Activated naive CD4-positive, alpha-beta T cell treated with anti-CD3 and anti-CD28 coated beads for 36 hours (primary cell): ENCODE data around the gene SHBG. TPM values are rescaled to one million over a fixed set of nuclear protein-coding genes. Genes with fewer than 3 reads are reported as not detected.
A peak's percentile ranks its signal among the peaks of the same experiment; 100 is the strongest.

Source experiments
- CTCF ChIA-PET: fragments of 350-600 bp; sonication (Branson Sonifier 250); formaldehyde crosslinking; loops from one replicate; lab custom pipeline; 2021; ENCODE audit warnings: antibody characterized with exemption; lab: Charles Lee
- DNase-seq: peaks from one replicate; pipeline ENCODE4 v3.0.0-alpha.2; 2020
- H3K27ac Mint-ChIP-seq: one replicate; pipeline ENCODE4 v1.8.0; 2021; ENCODE audit warnings: mild to moderate bottlenecking, mixed read lengths
- H3K27me3 Mint-ChIP-seq: one replicate; pipeline ENCODE4 v1.8.0; 2021; ENCODE audit warnings: low read depth, mixed read lengths
- H3K36me3 Mint-ChIP-seq: one replicate; pipeline ENCODE4 v1.8.0; 2021; ENCODE audit warnings: low read depth, mixed read lengths
- H3K4me1 Mint-ChIP-seq: one replicate; pipeline ENCODE4 v1.8.0; 2021; ENCODE audit warnings: low read depth, mixed read lengths
- H3K4me3 Mint-ChIP-seq: one replicate; pipeline ENCODE4 v1.8.0; 2021; ENCODE audit warnings: mild to moderate bottlenecking, moderate library complexity, mixed read lengths
- H3K9me3 Mint-ChIP-seq: one replicate; pipeline ENCODE4 v1.8.0; 2021; ENCODE audit warnings: mixed read lengths
- intact Hi-C: fragments of 100-400 bp; cut with micrococcal nuclease; formaldehyde crosslinking; loops from one replicate; pipeline ENCODE4 v1.15.1; 2023
- total RNA-seq, 2 experiments: library from RNA; stranded (reverse); gene quantifications; one replicate each; pipeline ENCODE4 v1.2.3, GENCODE V29; 2021

SHBG gene
- total RNA-seq: not detected

- peaks cover 1% of the 10 kb centered on the region for H3K36me3 Mint-ChIP-seq
- CTCF ChIA-PET: interaction anchor here (1.1 to 5.6 kb wide), 7 partner anchors 9 to 275 kb away, joined by 3 to 56 read pairs (median 5); partner anchors contain the start of genes ATP1B2, FXR2, TP53 and WRAP53
- intact Hi-C loops: no loop called here
These were observed at the start of gene SHBG for GRCh38 chr17:7629939-7630571. Gene SHBG (plus strand): TSS chr17:7630135. CDS start chr17:7630173, 38 bp downstream.

GRCh38 chr17:7580604-7581575 is 49.0 kb upstream of the SHBG start:
- no peaks in the 10 kb centered on the region for H3K9me3 Mint-ChIP-seq
- peak overlapping the region; percentile 5 for H3K4me3 Mint-ChIP-seq
- intact Hi-C loops: no loop called here
- H3K4me1 Mint-ChIP-seq: peaks cover 80% of the 10 kb centered on the region
- no peaks in the 10 kb centered on the region for H3K27me3 Mint-ChIP-seq
- H3K27ac Mint-ChIP-seq: peak overlapping the region; percentile 75
- no peak for DNase-seq
- CTCF ChIA-PET: interaction anchor here (1.7 to 2.2 kb wide), 2 partner anchors 20 to 106 kb away, joined by 5 to 8 read pairs; partner anchors contain the start of genes SENP3 and TP53
- H3K36me3 Mint-ChIP-seq: peaks cover 43% of the 10 kb centered on the region

More at GRCh38 chr17:7629939-7630571, at the start of gene SHBG:
- H3K4me1 Mint-ChIP-seq: peaks cover 7% of the 10 kb centered on the region
- no peaks in the 10 kb centered on the region for H3K27me3 Mint-ChIP-seq
- H3K9me3 Mint-ChIP-seq: no peaks in the 10 kb centered on the region
- no peak within 1 kb of the TSS for H3K4me3 Mint-ChIP-seq
- H3K27ac Mint-ChIP-seq: no peak within 1 kb of the TSS
- no peak for DNase-seq

GRCh38 chr17:7582396-7583252 is 47.3 kb upstream of the SHBG start:
- DNase-seq: no peak
- H3K36me3 Mint-ChIP-seq: peaks cover 26% of the 10 kb centered on the region

DNA sequence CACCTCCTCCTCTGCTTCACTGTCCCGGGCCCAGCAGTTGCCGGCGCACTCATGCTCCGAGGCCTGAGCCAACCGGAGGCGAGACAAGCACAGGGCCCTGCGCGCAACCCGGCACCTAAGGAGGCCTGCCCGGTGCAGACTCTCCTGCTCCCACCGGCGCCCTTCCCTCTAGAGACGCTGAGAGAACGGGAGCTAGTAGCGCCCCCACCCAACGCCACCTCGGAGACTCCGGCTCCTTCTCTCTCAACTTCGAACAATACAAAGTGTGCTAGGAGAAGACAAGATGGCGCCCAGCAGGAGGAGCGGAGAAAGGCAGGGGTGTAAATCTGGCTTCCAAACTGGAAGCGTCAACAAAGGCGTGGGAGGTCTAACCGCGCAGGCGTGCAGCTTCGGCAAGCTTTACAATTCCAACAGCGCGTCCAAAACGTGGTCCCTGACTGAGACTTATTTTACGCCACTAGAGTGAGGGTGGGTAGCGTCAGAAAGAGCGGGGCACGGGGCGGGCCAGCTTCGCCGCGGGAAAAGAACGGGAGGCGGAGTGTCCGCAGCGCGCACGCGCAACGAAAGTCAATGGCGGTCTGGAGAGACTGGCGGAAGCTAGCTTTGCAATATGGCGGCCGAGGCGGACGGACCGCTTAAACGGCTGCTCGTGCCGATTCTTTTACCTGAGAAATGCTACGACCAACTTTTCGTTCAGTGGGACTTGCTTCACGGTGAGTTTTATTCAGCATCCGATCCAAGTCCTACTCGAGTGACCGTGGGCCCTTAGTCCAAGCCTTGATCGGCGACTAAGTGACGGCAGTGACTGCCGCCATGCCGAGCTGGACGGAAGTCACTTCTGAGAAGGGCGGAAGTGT is 46.5 kb upstream of the SHBG start, which contains the start of gene MPDU1:
MPDU1 (plus strand) TSS at position 600 of the 857 bp plus-strand sequence; CDS start at position 611, 11 bp downstream.
- Mint-ChIP-seq H3K4me3 (peak within 1 kb of the TSS; percentile 95), H3K9me3 (no peaks in the 10 kb centered on the region), H3K36me3 (peaks cover 22% of the 10 kb centered on the region), H3K27me3 (no peaks in the 10 kb centered on the region), H3K4me1 (peaks cover 58% of the 10 kb centered on the region), H3K27ac (peak within 1 kb of the TSS; percentile 100)
- DNase-seq: peak; percentile 96
- intact Hi-C loops: loop anchor here (1.0 to 2.0 kb wide), 8 partner anchors 11 to 304 kb away; partner anchors contain the start of genes SENP3, TMEM256 and TP53
- CTCF ChIA-PET: interaction anchor here (0.6 to 2.8 kb wide), 4 partner anchors 23 to 187 kb away, joined by 3 to 13 read pairs (median 10); partner anchors contain the start of genes FXR2, SENP3, TP53 and WRAP53

More at GRCh38 chr17:7582396-7583252, 47.3 kb upstream of the SHBG start:
- no peaks in the 10 kb centered on the region for H3K9me3 Mint-ChIP-seq
- no peaks in the 10 kb centered on the region for H3K27me3 Mint-ChIP-seq
- H3K4me3 Mint-ChIP-seq: peak overlapping the region; percentile 95
- CTCF ChIA-PET: interaction anchor here (0.7 to 2.6 kb wide), 3 partner anchors 22 to 105 kb away, joined by 3 to 13 read pairs (median 12); partner anchors contain the start of genes SENP3, TP53 and WRAP53
- H3K4me1 Mint-ChIP-seq: peaks cover 66% of the 10 kb centered on the region
- intact Hi-C loops: loop anchor here (1.0 to 2.0 kb wide), 6 partner anchors 10 to 260 kb away; partner anchors contain the start of genes SENP3, TMEM256 and TP53
- peak overlapping the region; percentile 100 for H3K27ac Mint-ChIP-seq

DNA sequence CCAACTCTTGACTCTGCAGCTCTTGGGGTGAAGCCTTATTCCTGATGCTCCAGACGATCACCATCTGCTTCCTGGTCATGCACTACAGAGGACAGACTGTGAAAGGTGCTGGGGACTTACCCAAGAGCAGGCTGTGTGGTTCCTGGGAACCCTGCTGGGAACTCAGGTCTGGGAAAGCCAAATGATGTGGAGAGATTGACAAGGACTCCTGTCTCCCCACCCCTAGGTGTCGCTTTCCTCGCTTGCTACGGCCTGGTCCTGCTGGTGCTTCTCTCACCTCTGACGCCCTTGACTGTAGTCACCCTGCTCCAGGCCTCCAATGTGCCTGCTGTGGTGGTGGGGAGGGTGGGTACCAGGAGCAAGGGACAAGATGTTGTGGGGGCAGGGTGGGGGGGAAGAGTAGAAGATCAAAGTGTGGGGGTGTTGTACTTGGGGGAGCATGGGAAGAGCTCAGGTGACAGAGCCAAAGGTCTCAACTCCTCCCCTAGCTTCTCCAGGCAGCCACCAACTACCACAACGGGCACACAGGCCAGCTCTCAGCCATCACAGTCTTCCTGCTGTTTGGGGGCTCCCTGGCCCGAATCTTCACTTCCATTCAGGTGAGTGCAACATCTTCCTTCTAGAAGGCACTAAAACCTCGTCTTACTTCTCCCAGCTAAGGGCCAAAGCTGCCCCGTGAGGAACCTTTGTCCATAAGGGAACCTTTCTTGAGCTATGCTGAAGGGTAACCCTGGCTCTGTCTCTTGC is 43.1 kb upstream of the SHBG start:
- Mint-ChIP-seq H3K4me1 (peaks cover 32% of the 10 kb centered on the region), H3K9me3 (no peaks in the 10 kb centered on the region), H3K36me3 (peaks cover 25% of the 10 kb centered on the region), H3K4me3 (no peak overlapping the region), H3K27ac (peak overlapping the region; percentile 29), H3K27me3 (no peaks in the 10 kb centered on the region)
- intact Hi-C loops: no loop called here
- CTCF ChIA-PET: interaction anchor here (0.6 to 1.4 kb wide), 3 partner anchors 26 to 260 kb away, joined by 3 to 5 read pairs (median 3); no protein-coding TSS in a partner anchor
- DNase-seq: no peak

GRCh38 chr17:7587420-7588151 is 42.3 kb upstream of the SHBG start:
- no peak overlapping the region for H3K27ac Mint-ChIP-seq
- CTCF ChIA-PET: interaction anchor here (0.6 to 1.4 kb wide), 3 partner anchors 27 to 261 kb away, joined by 3 to 5 read pairs (median 3); no protein-coding TSS in a partner anchor
- intact Hi-C loops: no loop called here
- H3K4me1 Mint-ChIP-seq: peaks cover 25% of the 10 kb centered on the region
- no peaks in the 10 kb centered on the region for H3K27me3 Mint-ChIP-seq
- H3K36me3 Mint-ChIP-seq: peaks cover 27% of the 10 kb centered on the region
- H3K4me3 Mint-ChIP-seq: no peak overlapping the region
- no peak for DNase-seq
- no peaks in the 10 kb centered on the region for H3K9me3 Mint-ChIP-seq

DNA sequence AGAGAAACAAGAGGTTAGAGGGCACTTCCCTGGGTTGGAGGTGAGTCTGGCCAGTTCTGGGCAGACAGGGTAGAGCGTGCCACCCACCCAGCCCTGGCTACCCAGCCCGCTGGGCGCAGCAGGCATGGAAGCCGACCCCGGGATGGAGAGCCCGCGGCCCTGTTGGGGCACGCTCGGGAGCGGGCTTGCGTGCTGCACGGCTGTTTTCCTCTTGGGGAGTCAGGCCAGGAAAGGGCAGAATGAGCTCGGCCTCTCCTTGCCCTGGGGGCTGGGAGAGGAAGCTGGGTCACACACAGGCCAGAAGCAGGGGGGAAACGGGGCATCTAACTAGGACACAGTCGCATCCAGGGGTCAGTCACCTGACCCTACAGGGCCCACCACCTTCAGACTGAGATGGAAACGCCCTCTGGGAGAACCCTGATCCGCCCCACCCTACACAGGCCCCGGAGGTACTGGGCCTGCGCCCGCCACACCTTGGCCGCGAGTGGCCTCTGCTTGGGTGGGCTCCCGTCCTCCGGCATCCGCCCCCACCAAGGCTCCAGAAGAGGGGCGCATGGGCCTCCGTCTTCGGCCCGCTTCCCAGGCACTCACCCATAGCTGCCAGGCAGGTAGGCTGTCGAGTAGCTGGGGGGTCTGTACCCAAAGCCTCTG is 41.3 kb upstream of the SHBG start:
- no peak overlapping the region for H3K27ac Mint-ChIP-seq
- intact Hi-C loops: loop anchor here (1.0 kb wide), 2 partner anchors 74 to 232 kb away; no protein-coding TSS in a partner anchor
- no peak for DNase-seq
- CTCF ChIA-PET: interaction anchor here (0.6 to 1.9 kb wide), 19 partner anchors 10 to 251 kb away, joined by 3 to 14 read pairs (median 5); partner anchors contain the start of genes FXR2, SAT2 and TMEM95
- H3K4me1 Mint-ChIP-seq: peaks cover 21% of the 10 kb centered on the region
- H3K36me3 Mint-ChIP-seq: peaks cover 33% of the 10 kb centered on the region
- H3K27me3 Mint-ChIP-seq: no peaks in the 10 kb centered on the region
- H3K4me3 Mint-ChIP-seq: no peak overlapping the region
- no peaks in the 10 kb centered on the region for H3K9me3 Mint-ChIP-seq

DNA sequence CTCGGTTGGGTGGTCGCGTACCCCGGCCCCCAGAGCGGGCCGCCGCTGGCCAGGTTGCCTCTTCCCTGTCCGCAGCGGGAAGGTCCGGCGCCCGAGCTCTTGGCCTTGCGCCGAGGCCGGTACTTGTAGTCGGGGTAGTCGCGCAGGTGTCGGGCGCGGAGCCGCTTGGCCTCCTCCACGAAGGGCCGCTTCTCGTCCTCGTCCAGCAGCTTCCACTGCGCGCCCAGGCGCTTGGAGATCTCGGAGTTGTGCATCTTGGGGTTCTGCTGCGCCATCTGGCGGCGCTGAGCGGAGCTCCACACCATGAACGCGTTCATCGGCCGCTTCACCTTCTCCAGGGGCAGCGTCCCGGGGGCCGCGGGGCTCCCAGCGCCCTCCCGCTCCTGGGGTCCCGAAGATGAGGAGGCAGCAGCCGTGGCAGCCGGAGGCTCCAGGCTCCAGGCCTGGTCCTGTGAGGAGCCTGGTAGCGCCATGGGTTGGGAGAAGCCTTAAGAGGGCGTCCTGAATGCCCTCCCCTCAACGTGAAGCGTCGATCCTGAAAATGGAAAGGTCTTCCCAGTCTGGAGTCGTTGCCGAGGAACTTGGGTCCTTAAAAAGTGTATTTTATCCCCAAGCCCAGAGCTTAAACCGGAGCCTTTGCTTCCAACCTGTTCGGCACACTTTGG is 40.6 kb upstream of the SHBG start:
- Mint-ChIP-seq H3K27ac (no peak overlapping the region), H3K4me1 (peaks cover 21% of the 10 kb centered on the region), H3K9me3 (no peaks in the 10 kb centered on the region), H3K27me3 (no peaks in the 10 kb centered on the region), H3K36me3 (peaks cover 31% of the 10 kb centered on the region), H3K4me3 (no peak overlapping the region)
- CTCF ChIA-PET: interaction anchor here (0.6 to 1.9 kb wide), 19 partner anchors 10 to 252 kb away, joined by 3 to 14 read pairs (median 5); partner anchors contain the start of genes FXR2, SAT2 and TMEM95
- intact Hi-C loops: loop anchor here (1.0 kb wide), 2 partner anchors 75 to 233 kb away; no protein-coding TSS in a partner anchor
- DNase-seq: peak; percentile 74
